Measurements from ENCODE around the gene HSD11B1. TPM values are rescaled to one million over a fixed set of nuclear protein-coding genes. Genes with fewer than 3 reads are reported as not detected.
A peak's percentile ranks its signal among the peaks of the same experiment; 100 is the strongest.

Gene HSD11B1
- total and polyA plus RNA-seq, 3 donors from 2014 or later: 17.6 to 19.5 (median 18.0) TPM

GRCh38 chr1:209746451-209747165, 42.0 kb downstream of the HSD11B1 start:
- TF ChIP-seq POLR2A (IDR thresholded peaks at IDR 0.05): no peak
- TF ChIP-seq, protein P1, sequence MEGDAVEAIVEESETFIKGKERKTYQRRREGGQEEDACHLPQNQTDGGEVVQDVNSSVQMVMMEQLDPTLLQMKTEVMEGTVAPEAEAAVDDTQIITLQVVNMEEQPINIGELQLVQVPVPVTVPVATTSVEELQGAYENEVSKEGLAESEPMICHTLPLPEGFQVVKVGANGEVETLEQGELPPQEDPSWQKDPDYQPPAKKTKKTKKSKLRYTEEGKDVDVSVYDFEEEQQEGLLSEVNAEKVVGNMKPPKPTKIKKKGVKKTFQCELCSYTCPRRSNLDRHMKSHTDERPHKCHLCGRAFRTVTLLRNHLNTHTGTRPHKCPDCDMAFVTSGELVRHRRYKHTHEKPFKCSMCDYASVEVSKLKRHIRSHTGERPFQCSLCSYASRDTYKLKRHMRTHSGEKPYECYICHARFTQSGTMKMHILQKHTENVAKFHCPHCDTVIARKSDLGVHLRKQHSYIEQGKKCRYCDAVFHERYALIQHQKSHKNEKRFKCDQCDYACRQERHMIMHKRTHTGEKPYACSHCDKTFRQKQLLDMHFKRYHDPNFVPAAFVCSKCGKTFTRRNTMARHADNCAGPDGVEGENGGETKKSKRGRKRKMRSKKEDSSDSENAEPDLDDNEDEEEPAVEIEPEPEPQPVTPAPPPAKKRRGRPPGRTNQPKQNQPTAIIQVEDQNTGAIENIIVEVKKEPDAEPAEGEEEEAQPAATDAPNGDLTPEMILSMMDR (IDR thresholded peaks at IDR 0.05): no peak
- no peaks in the 10 kb centered on the region for H3K9me3 ChIP-seq
- peak overlapping the region in 1 of 2 donors; percentile 41 for H3K27ac ChIP-seq
- peaks cover 33% of the 10 kb centered on the region for H3K4me1 ChIP-seq
- 69 to 71% methylated on average over 4 of the region's 4 CpGs for WGBS, 2 donors
- no peaks in the 10 kb centered on the region for H3K36me3 ChIP-seq (ENCODE audit: low read depth, missing control alignments)
- intact Hi-C loops (cut with DNase I; ENCODE audit: low total_unique reads): loop anchor here (10.0 kb wide), 2 partner anchors 52 to 162 kb away; partner anchors contain the start of gene CAMK1G
- no peaks in the 10 kb centered on the region for H3K27me3 ChIP-seq
- DNase-seq: no peak
- H3K4me3 ChIP-seq: no peak overlapping the region

DNA sequence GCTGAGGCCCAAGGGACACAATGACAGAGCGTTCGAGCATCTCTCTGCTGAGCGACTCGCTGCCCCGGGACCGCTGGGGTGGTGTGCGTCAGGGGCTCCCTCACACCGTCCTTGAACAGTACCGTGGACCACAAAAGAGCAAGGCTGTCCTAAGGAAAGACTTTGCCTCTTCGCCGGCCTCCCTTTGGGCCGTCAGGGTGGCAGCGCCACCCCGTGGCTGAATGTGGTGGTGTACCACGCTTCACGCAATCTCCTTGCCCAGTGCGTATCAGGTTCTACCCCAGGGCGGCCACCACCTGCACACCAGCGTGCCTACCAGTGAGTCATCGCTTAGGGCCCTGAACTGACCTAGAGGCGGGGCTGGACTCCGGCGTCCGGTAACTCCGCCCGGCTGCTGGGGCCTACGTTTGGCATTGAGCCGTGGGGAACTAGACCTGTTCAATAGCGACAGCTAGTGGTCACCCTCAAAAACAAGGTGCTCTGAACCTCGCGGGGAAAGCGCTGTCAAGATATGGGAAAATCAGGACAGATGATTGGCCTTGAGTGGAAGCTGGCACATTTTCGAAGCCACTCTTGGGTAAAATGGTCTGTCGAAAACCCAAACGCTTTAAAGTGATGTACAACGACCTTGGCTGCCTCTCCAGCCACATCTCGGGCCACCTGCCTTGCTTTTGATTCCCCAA, 43.1 kb downstream of the HSD11B1 start:
- Histone ChIP-seq H3K9me3 (no peaks in the 10 kb centered on the region), H3K36me3 (ENCODE audit: low read depth, missing control alignments) (no peaks in the 10 kb centered on the region), H3K27ac (peak overlapping the region in 1 of 2 donors; percentile 68), H3K4me1 (peaks cover 22% of the 10 kb centered on the region), H3K27me3 (no peaks in the 10 kb centered on the region), H3K4me3 (peak overlapping the region; percentile 31 to 37)
- TF ChIP-seq POLR2A (IDR thresholded peaks at IDR 0.05): no peak
- TF ChIP-seq, protein P1 (IDR thresholded peaks at IDR 0.05): peak; percentile 96 to 99 (median 98)
- DNase-seq: peak; percentile 93
- 5 to 9% methylated on average over 16 to 35 of the region's 37 CpGs for WGBS, 2 donors
- intact Hi-C loops (cut with DNase I; ENCODE audit: low total_unique reads): loop anchor here (10.0 kb wide), 2 partner anchors 53 to 163 kb away; partner anchors contain the start of gene CAMK1G

- H3K9me3 ChIP-seq: no peaks in the 10 kb centered on the region
- H3K27me3 ChIP-seq: no peaks in the 10 kb centered on the region
- H3K4me3 ChIP-seq: no peak overlapping the region
- peaks cover 16% of the 10 kb centered on the region for H3K4me1 ChIP-seq
- H3K27ac ChIP-seq: no peak overlapping the region
- intact Hi-C loops (cut with DNase I; ENCODE audit: low total_unique reads): loop anchor here (10.0 kb wide), 2 partner anchors 54 to 164 kb away; partner anchors contain the start of gene CAMK1G
- 66 to 75% methylated on average over 4 of the region's 4 CpGs for WGBS, 2 donors
- H3K36me3 ChIP-seq (ENCODE audit: low read depth, missing control alignments): no peaks in the 10 kb centered on the region
- no peak for TF ChIP-seq POLR2A (IDR thresholded peaks at IDR 0.05)
- no peak for DNase-seq
These were observed 44.0 kb downstream of the HSD11B1 start for GRCh38 chr1:209748620-209749019.

- H3K27ac ChIP-seq: no peak overlapping the region
- no peaks in the 10 kb centered on the region for H3K36me3 ChIP-seq (ENCODE audit: low read depth, missing control alignments)
- DNase-seq: no peak
- 69 to 84% methylated on average over 2 of the region's 2 CpGs for WGBS, 2 donors
- H3K27me3 ChIP-seq: no peaks in the 10 kb centered on the region
- H3K4me1 ChIP-seq: peaks cover 16% of the 10 kb centered on the region
- TF ChIP-seq, protein P1 (IDR thresholded peaks at IDR 0.05): no peak
- TF ChIP-seq POLR2A (IDR thresholded peaks at IDR 0.05): no peak
- H3K9me3 ChIP-seq: no peaks in the 10 kb centered on the region
- intact Hi-C loops (cut with DNase I; ENCODE audit: low total_unique reads): loop anchor here (10.0 kb wide), 2 partner anchors 54 to 164 kb away; partner anchors contain the start of gene CAMK1G
- no peak overlapping the region for H3K4me3 ChIP-seq
These were observed 44.6 kb downstream of the HSD11B1 start for GRCh38 chr1:209749205-209749604.

- Histone ChIP-seq H3K27ac (no peak overlapping the region), H3K4me3 (no peak overlapping the region), H3K4me1 (peaks cover 16% of the 10 kb centered on the region), H3K27me3 (no peaks in the 10 kb centered on the region), H3K36me3 (ENCODE audit: low read depth, missing control alignments) (no peaks in the 10 kb centered on the region), H3K9me3 (no peaks in the 10 kb centered on the region)
- intact Hi-C loops (cut with DNase I; ENCODE audit: low total_unique reads): loop anchor here (10.0 kb wide), 2 partner anchors 55 to 165 kb away; partner anchors contain the start of gene CAMK1G
- no peak for TF ChIP-seq POLR2A (IDR thresholded peaks at IDR 0.05)
- WGBS, 2 donors: 79 to 81% methylated on average over 6 of the region's 6 CpGs
- no peak for DNase-seq
These were observed 45.2 kb downstream of the HSD11B1 start for GRCh38 chr1:209749670-209750323.

Measured in testis (tissue), 3 donors.